ENCODE results near the gene COLQ.
"Not testable (repeated sequence)": the region's sequence is repeated elsewhere in the genome, so short reads cannot be mapped to it uniquely, and the experiment has no call there.

The COLQ gene

GRCh38 chr3:15452961-15453360, 68.5 kb downstream of the COLQ start:
- DNase-seq = no peak

- DNase-seq = no peak
Measured at GRCh38 chr3:15452156-15452555, 69.3 kb downstream of the COLQ start.

- no peak for DNase-seq
Measured at GRCh38 chr3:15451216-15452113, 70.0 kb downstream of the COLQ start.

GRCh38 chr3:15450438-15451215, 70.9 kb downstream of the COLQ start:
- no peak for DNase-seq

- DNase-seq = no peak
Measured at GRCh38 chr3:15449489-15450224, 71.8 kb downstream of the COLQ start.

- DNase-seq = no peak
Measured at GRCh38 chr3:15443826-15444524, 77.5 kb downstream of the COLQ start.

- no peak for DNase-seq
Measured at GRCh38 chr3:15440891-15441290, 80.6 kb downstream of the COLQ start.

GRCh38 chr3:15439476-15439875, 82.0 kb downstream of the COLQ start:
- no peak for DNase-seq

- DNase-seq = no peak
Measured at GRCh38 chr3:15438983-15439382, 82.5 kb downstream of the COLQ start.

GRCh38 chr3:15436246-15436645, 85.3 kb downstream of the COLQ start:
- DNase-seq = no peak

GRCh38 chr3:15434756-15435155, 86.8 kb downstream of the COLQ start:
- DNase-seq = no peak

- DNase-seq = no peak
Measured at GRCh38 chr3:15433531-15433930, 88.0 kb downstream of the COLQ start.

GRCh38 chr3:15431256-15431837, 90.2 kb downstream of the COLQ start:
- no peak for DNase-seq

GRCh38 chr3:15430624-15431023, 90.9 kb downstream of the COLQ start:
- no peak for DNase-seq

- no peak for DNase-seq
Measured at GRCh38 chr3:15429080-15429479, 92.4 kb downstream of the COLQ start.

GRCh38 chr3:15428539-15428938, 93.0 kb downstream of the COLQ start:
- peak; percentile 26 for DNase-seq

- DNase-seq = no peak
Measured at GRCh38 chr3:15427981-15428380, 93.5 kb downstream of the COLQ start.

GRCh38 chr3:15427182-15427880, 94.2 kb downstream of the COLQ start, which contains the start of the genes EAF1 and METTL6:
Gene EAF1 (plus strand): TSS chr3:15427598. CDS start chr3:15427780, 182 bp downstream.
Gene METTL6 (minus strand): TSS chr3:15427544. CDS start chr3:15426511, 1,033 bp downstream.
- DNase-seq = peak; percentile 85

GRCh38 chr3:15426579-15427118, 94.9 kb downstream of the COLQ start:
- no peak for DNase-seq

- DNase-seq = no peak
Measured at GRCh38 chr3:15420871-15421270, 100.6 kb downstream of the COLQ start.

- not testable (repeated sequence) for DNase-seq
Measured at GRCh38 chr3:15410966-15411365, 110.5 kb downstream of the COLQ start.

All from CD4-positive, alpha-beta T cell treated with Interleukin-10 for 1 hour (primary cell).